GM19438 (cell line): Measurements from ENCODE around the gene ZDHHC13.
"Not testable (repeated sequence)": the region's sequence is repeated elsewhere in the genome, so short reads cannot be mapped to it uniquely, and the experiment has no call there.

Experiments
- ATAC-seq: cut with Tn5 transposase; IDR thresholded peaks from one replicate; pipeline ENCODE4 v1.9.1; 2021; ENCODE audit warnings: low read depth; ENCODE audit not compliant: unreplicated experiment

ZDHHC13 gene

GRCh38 chr11:19099093-19099492 lies 17.9 kb upstream of the ZDHHC13 start:
- ATAC-seq: no peak

- ATAC-seq: no peak
Measured at GRCh38 chr11:19100885-19101284, 16.1 kb upstream of the ZDHHC13 start.

- no peak for ATAC-seq
Measured at GRCh38 chr11:19101796-19102520, 15.0 kb upstream of the ZDHHC13 start.

GRCh38 chr11:19102521-19102900 lies 14.5 kb upstream of the ZDHHC13 start:
- ATAC-seq: no peak

- no peak for ATAC-seq
Measured at GRCh38 chr11:19105011-19105410, 12.0 kb upstream of the ZDHHC13 start.

- ATAC-seq: no peak
Measured at GRCh38 chr11:19107125-19107524, 9.8 kb upstream of the ZDHHC13 start.

- ATAC-seq: no peak
Measured at GRCh38 chr11:19110295-19110694, 6.7 kb upstream of the ZDHHC13 start.

- ATAC-seq: no peak
Measured at GRCh38 chr11:19111809-19112208, 5.2 kb upstream of the ZDHHC13 start.

GRCh38 chr11:19116276-19116970 lies 545 bp upstream of the ZDHHC13 start:
- no peak for ATAC-seq

GRCh38 chr11:19117760-19118097 lies 761 bp downstream of the ZDHHC13 start:
- ATAC-seq: no peak

GRCh38 chr11:19121646-19122045 lies 4.7 kb downstream of the ZDHHC13 start:
- no peak for ATAC-seq

GRCh38 chr11:19122960-19123615 lies 6.1 kb downstream of the ZDHHC13 start:
- ATAC-seq: no peak

- not testable (repeated sequence) for ATAC-seq
Measured at GRCh38 chr11:19126562-19127325, 9.8 kb downstream of the ZDHHC13 start.

- ATAC-seq: no peak
Measured at GRCh38 chr11:19134004-19134403, 17.0 kb downstream of the ZDHHC13 start.

- ATAC-seq: not testable (repeated sequence)
Measured at GRCh38 chr11:19136884-19137283, 19.9 kb downstream of the ZDHHC13 start.

- no peak for ATAC-seq
Measured at GRCh38 chr11:19145319-19145718, 28.4 kb downstream of the ZDHHC13 start.

- no peak for ATAC-seq
Measured at GRCh38 chr11:19156892-19157291, 39.9 kb downstream of the ZDHHC13 start.

GRCh38 chr11:19160847-19161246 lies 43.9 kb downstream of the ZDHHC13 start:
- ATAC-seq: no peak

GRCh38 chr11:19161651-19162050 lies 44.7 kb downstream of the ZDHHC13 start:
- ATAC-seq: no peak

GRCh38 chr11:19162951-19163505 lies 46.1 kb downstream of the ZDHHC13 start:
- no peak for ATAC-seq

- ATAC-seq: no peak
Measured at GRCh38 chr11:19163617-19164016, 46.6 kb downstream of the ZDHHC13 start.
